Mesenteric fat pad (tissue), 1 donor: ENCODE measurements around the gene SNX15. TPM values are rescaled to one million over a fixed set of nuclear protein-coding genes. Genes with fewer than 3 reads are reported as not detected.

Source experiments
- DNase-seq: peaks from one replicate; pipeline ENCODE4 v3.0.0-alpha.2; 2020; ENCODE audit warnings: low spot score
- microRNA-seq: library from miRNA; unstranded; fragments of <30 nt; microRNA quantifications from one replicate; pipeline ENCODE4 v1.2.0, GENCODE V29; 2020; ENCODE audit warnings: borderline number of aligned reads
- total RNA-seq: library from RNA; stranded (reverse); fragmentation: NEBNext Ultra II Directional; extraction: Animal tissue kit (Norgen Biotek cat#: 25700); gene quantifications from one replicate; pipeline ENCODE4 v1.2.1, GENCODE V29; 2021
- donor health status: DM: yes; HTN: yes; CAD: no.

SNX15 gene
- total RNA-seq, 1 donor from 2014 or later: 27.6 TPM

GRCh38 chr11:65083834-65084597 lies 56.8 kb downstream of the SNX15 start, which contains the start of the genes CDCA5 and ZFPL1:
CDCA5 (minus strand) TSS chr11:65084040; CDS start chr11:65083978, 62 bp downstream.
ZFPL1 (plus strand) TSS chr11:65084222; CDS start chr11:65084699, 477 bp downstream.
- peak; percentile 99 for DNase-seq

- DNase-seq: no peak
Measured at GRCh38 chr11:65084598-65085375, 57.5 kb downstream of the SNX15 start.

- DNase-seq: no peak
Measured at GRCh38 chr11:65085446-65085845, 58.2 kb downstream of the SNX15 start.

- DNase-seq: no peak
Measured at GRCh38 chr11:65086809-65087208, 59.6 kb downstream of the SNX15 start.

- no peak for DNase-seq
Measured at GRCh38 chr11:65087216-65087615, 60.0 kb downstream of the SNX15 start.

- DNase-seq: no peak
Measured at GRCh38 chr11:65087827-65088226, 60.6 kb downstream of the SNX15 start.

GRCh38 chr11:65089621-65090020 lies 62.4 kb downstream of the SNX15 start:
- DNase-seq: no peak

Small RNA genes within 50 kb of the gene (microRNA-seq; reads per million reads assigned to microRNA genes)
- gene MIR6879: not detected

Other genes starting within 250 kb of the SNX15 start
- 302 TPM for gene SF1, start 248.9 kb upstream of the SNX15 start, total RNA-seq
- gene MAP4K2, start 224.2 kb upstream of the SNX15 start, total RNA-seq: 18.2 TPM
- 18.5 TPM for gene MEN1, start 216.9 kb upstream of the SNX15 start, total RNA-seq
- gene CDC42BPG, start 182.8 kb upstream of the SNX15 start, total RNA-seq: 0.55 TPM
- gene EHD1, start 148.8 kb upstream of the SNX15 start, total RNA-seq: 95.0 TPM
- gene ATG2A, start 110.2 kb upstream of the SNX15 start, total RNA-seq: 22.2 TPM
- 28.3 TPM for gene PPP2R5B, start 102.8 kb upstream of the SNX15 start, total RNA-seq
- not detected for gene GPHA2, start 91.5 kb upstream of the SNX15 start, total RNA-seq
- gene MAJIN, start 55.3 kb upstream of the SNX15 start, total RNA-seq: not detected
- 2.1 TPM for gene BATF2, start 30.5 kb upstream of the SNX15 start, total RNA-seq
- gene ARL2, start 13.3 kb upstream of the SNX15 start, total RNA-seq: 93.0 TPM
- gene SAC3D1, start 13.8 kb downstream of the SNX15 start, total RNA-seq: 12.3 TPM
- 15.2 TPM for gene NAALADL1, start 31.1 kb downstream of the SNX15 start, total RNA-seq
- gene CDCA5, start 56.6 kb downstream of the SNX15 start, total RNA-seq: 1.2 TPM
- 32.1 TPM for gene ZFPL1, start 56.8 kb downstream of the SNX15 start, total RNA-seq
- 86.6 TPM for gene VPS51, start 68.8 kb downstream of the SNX15 start, total RNA-seq
- 22.1 TPM for gene TM7SF2, start 84.4 kb downstream of the SNX15 start, total RNA-seq
- gene ZNHIT2, start 90.3 kb downstream of the SNX15 start, total RNA-seq: 11.5 TPM
- 617 TPM for gene FAU, start 94.7 kb downstream of the SNX15 start, total RNA-seq
- gene MRPL49, start 94.9 kb downstream of the SNX15 start, total RNA-seq: 26.1 TPM
- gene SYVN1, start 107.1 kb downstream of the SNX15 start, total RNA-seq: 78.8 TPM
- gene SPDYC, start 142.8 kb downstream of the SNX15 start, total RNA-seq: not detected
- 102 TPM for gene CAPN1, start 154.5 kb downstream of the SNX15 start, total RNA-seq
- gene POLA2, start 234.5 kb downstream of the SNX15 start, total RNA-seq: 5.9 TPM